Measurements from ENCODE around the gene SOCS6. TPM values are rescaled to one million over a fixed set of nuclear protein-coding genes. Genes with fewer than 3 reads are reported as not detected.
"Not testable (repeated sequence)": the region's sequence is repeated elsewhere in the genome, so short reads cannot be mapped to it uniquely, and the experiment has no call there.

SOCS6 gene
- total RNA-seq, 1 donor from 2014 or later, result 29.3 TPM

DNA sequence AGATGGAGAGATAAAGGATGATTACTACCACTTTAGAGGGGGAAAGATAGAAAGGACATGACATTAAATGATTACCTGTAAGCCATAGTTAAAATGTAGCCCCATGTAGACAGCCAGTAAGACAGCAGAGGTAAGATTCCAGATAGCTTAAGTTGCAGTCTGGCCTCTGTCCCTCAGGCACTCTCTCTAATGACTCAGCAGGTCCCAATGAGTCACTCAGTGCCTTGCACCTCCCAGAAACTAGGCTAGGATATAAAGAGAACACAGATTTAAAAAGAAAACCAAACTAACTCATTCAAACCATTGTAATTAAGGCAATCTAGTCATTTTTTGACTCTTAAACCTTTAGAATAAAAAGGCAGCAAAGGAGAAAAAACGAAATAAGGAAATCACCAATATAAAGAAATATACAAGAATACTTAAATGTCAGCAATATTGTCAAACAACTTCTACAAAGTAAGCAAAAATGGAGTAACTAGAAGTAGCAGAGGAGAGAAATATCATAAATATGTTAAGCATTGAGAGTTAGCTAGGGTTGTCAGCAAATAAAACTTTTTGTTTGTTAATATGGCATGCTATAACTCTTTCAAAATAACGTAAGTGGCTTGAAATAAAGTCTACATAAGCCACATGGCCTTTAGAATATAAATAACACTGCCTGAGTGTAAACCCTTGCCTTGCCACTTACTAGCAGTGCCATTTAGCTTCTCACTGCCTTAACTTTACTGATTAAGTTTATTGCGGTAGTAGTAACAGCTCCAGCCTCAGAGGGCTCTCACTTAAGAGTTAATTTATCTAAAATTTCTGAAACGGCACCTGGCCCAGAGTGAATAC is 48.5 kb downstream of the SOCS6 start:
- Mint-ChIP-seq H3K27me3 (ENCODE audit: low read depth) (no peaks in the 10 kb centered on the region), H3K4me1 (peaks cover 5% of the 10 kb centered on the region), H3K4me3 (no peak overlapping the region), H3K9me3 (peaks cover 22% of the 10 kb centered on the region), H3K27ac (peak overlapping the region; percentile 81), H3K36me3 (peaks cover 40% of the 10 kb centered on the region)
- TF ChIP-seq CTCF (IDR thresholded peaks at IDR 0.05; ENCODE audit: unreplicated experiment), result no peak
- no peak for DNase-seq (ENCODE audit: low spot score in 2 of 2, unreplicated experiment in 2 of 2)

DNA sequence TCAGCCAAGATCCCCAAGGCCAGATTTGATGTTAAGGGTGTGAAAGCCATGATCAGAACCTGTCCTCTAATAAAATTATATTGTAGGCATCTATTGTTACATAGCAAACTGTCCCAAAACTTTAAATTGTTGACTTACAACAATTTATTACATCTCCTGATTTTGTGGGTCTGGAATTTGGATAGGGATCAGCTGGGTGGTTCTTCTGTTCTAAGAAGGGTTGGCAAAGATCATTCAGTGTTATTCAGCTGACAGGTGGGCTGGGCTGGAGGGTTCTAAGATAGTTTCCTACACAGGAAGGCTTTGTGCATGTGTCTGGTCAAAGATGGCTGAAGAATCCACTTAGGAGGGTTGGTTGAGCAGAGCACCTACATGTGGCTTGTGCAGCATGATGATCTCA is 50.0 kb downstream of the SOCS6 start:
- Mint-ChIP-seq H3K4me1 (peaks cover 5% of the 10 kb centered on the region), H3K4me3 (no peak overlapping the region), H3K9me3 (peaks cover 18% of the 10 kb centered on the region), H3K27ac (no peak overlapping the region), H3K36me3 (peaks cover 36% of the 10 kb centered on the region), H3K27me3 (ENCODE audit: low read depth) (no peaks in the 10 kb centered on the region)
- no peak for TF ChIP-seq CTCF (IDR thresholded peaks at IDR 0.05; ENCODE audit: unreplicated experiment)
- DNase-seq (ENCODE audit: low spot score in 2 of 2, unreplicated experiment in 2 of 2), result no peak

DNA sequence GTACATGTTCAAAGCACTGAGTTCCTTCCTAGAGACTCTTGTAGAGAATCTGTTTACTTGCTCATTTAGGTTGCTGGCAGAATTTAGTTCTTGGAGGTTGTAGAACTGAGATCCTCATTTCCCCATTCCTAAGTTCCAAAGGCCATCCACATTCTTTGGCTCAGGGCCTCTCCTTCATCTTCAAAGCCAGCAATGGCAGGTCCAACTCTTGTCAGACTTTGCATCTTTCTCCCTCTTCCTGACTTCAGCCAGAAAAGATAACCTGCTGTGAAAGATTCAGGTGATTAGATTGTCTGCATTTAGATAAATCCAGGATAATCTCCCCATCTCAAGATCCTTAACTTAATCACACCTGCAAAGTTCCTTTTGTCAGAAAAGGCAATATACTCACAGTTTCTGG is 51.1 kb downstream of the SOCS6 start:
- H3K27ac Mint-ChIP-seq, result no peak overlapping the region
- H3K4me1 Mint-ChIP-seq, result peaks cover 5% of the 10 kb centered on the region
- no peak overlapping the region for H3K4me3 Mint-ChIP-seq
- peaks cover 40% of the 10 kb centered on the region for H3K36me3 Mint-ChIP-seq
- H3K9me3 Mint-ChIP-seq, result peaks cover 14% of the 10 kb centered on the region
- no peak for DNase-seq (ENCODE audit: low spot score in 2 of 2, unreplicated experiment in 2 of 2)
- no peaks in the 10 kb centered on the region for H3K27me3 Mint-ChIP-seq (ENCODE audit: low read depth)
- TF ChIP-seq CTCF (IDR thresholded peaks at IDR 0.05; ENCODE audit: unreplicated experiment), result no peak

GRCh38 chr18:70348481-70348880 is 59.6 kb downstream of the SOCS6 start:
- not testable (repeated sequence) for DNase-seq (ENCODE audit: low spot score in 2 of 2, unreplicated experiment in 2 of 2); H3K27ac Mint-ChIP-seq; H3K4me1 Mint-ChIP-seq; H3K27me3 Mint-ChIP-seq (ENCODE audit: low read depth); H3K4me3 Mint-ChIP-seq
- peaks cover 27% of the 10 kb centered on the region for H3K9me3 Mint-ChIP-seq
- H3K36me3 Mint-ChIP-seq, result peaks cover 53% of the 10 kb centered on the region

DNA sequence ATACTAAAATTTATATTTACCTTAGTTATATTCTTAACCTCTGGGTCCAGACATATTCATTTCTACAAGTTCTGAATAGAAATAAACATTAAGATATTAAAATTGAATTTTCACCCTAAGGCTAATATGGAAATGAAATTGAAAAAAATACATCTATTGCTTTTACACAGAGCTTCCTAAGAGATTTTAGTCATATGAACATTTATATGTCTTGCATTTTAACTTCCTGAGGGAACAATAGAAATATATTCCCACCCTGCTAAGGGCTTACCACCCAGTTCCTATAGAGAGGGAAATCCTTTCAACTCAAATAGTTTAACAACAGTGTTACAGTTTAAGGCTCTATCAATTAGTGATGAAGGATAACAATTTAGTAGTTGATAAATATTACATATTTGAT is 60.5 kb downstream of the SOCS6 start:
- Mint-ChIP-seq H3K27ac (no peak overlapping the region), H3K4me1 (no peaks in the 10 kb centered on the region), H3K36me3 (peaks cover 56% of the 10 kb centered on the region), H3K27me3 (ENCODE audit: low read depth) (no peaks in the 10 kb centered on the region), H3K4me3 (no peak overlapping the region), H3K9me3 (peaks cover 32% of the 10 kb centered on the region)
- no peak for TF ChIP-seq CTCF (IDR thresholded peaks at IDR 0.05; ENCODE audit: unreplicated experiment)
- no peak for DNase-seq (ENCODE audit: low spot score in 2 of 2, unreplicated experiment in 2 of 2)

- Mint-ChIP-seq H3K9me3 (peaks cover 19% of the 10 kb centered on the region), H3K4me3 (no peak overlapping the region), H3K4me1 (no peaks in the 10 kb centered on the region), H3K27ac (no peak overlapping the region), H3K27me3 (ENCODE audit: low read depth) (no peaks in the 10 kb centered on the region), H3K36me3 (peaks cover 25% of the 10 kb centered on the region)
- no peak for DNase-seq (ENCODE audit: low spot score in 2 of 2, unreplicated experiment in 2 of 2)
- no peak for TF ChIP-seq CTCF (IDR thresholded peaks at IDR 0.05; ENCODE audit: unreplicated experiment)
Measured at GRCh38 chr18:70354080-70354479, 65.2 kb downstream of the SOCS6 start.
